GM12878 (cell line): ENCODE results near the gene MBD6.

Experiments used
- IKZF1 ChIP-seq: fragments of 450-650 bp; conservative IDR thresholded peaks from 2 replicates; pipeline ENCODE4 v1.6.1; 2017; ENCODE audit warnings: antibody characterized with exemption, mild to moderate bottlenecking
- ZZZ3 ChIP-seq: IDR thresholded peaks from 2 replicates; pipeline ENCODE4 v1.6.1; 2011; ENCODE audit warnings: low read depth; ENCODE audit not compliant: control insufficient read depth, insufficient read length

DNA sequence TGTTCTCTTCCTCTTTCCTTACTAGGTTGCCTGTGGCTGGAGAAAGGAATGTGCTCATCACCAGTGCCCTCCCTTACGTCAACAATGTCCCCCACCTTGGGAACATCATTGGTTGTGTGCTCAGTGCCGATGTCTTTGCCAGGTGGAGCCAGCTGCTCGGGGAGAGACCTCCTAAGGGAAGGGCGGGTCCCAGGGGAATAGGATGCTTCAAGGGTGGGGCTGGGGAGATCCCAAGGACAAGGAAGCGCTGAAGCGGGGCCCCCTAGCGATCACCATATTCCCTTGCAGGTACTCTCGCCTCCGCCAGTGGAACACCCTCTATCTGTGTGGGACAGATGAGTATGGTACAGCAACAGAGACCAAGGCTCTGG is 24.5 kb upstream of the MBD6 start:
- TF ChIP-seq IKZF1, result no peak
- TF ChIP-seq ZZZ3, result no peak
